ENCODE results near the gene FYN.

- TF ChIP-seq CTCF (IDR thresholded peaks at IDR 0.05) (no peak), POLR2A (IDR thresholded peaks at IDR 0.05) (no peak), EP300 (IDR thresholded peaks at IDR 0.05) (no peak)
These were observed 67.1 kb downstream of the FYN start for GRCh38 chr6:111806165-111806547.

All from tibial nerve (tissue), 4 donors.